Psoas muscle (tissue), 8 donors: Measurements from ENCODE around the gene UQCR10. TPM values are rescaled to one million over a fixed set of nuclear protein-coding genes. Genes with fewer than 3 reads are reported as not detected.

Source experiments
- ATAC-seq, 4 donors: fragments of 200-7000 bp; cut with Tn5 transposase; one replicate each; pipeline ENCODE4 v1.9.1; 2020; ENCODE audit warnings: moderate library complexity in 3 of 4, mild to moderate bottlenecking in 2 of 4
- DNase-seq, 2 donors: peaks; one replicate each; pipeline ENCODE4 v3.0.0-alpha.2; 2020
- H3K27ac ChIP-seq: fragments of 200-600 bp; one replicate; pipeline ENCODE4 v1.8.0; 2022
- H3K27me3 ChIP-seq, 3 donors: fragments of 200-600 bp in 1 of 3; one replicate each; pipeline versions ENCODE4 v1.6.1 to v1.8.0; 2013 to 2022; ENCODE audit warnings: low read length in 2 of 3, mild to moderate bottlenecking in 2 of 3, moderate library complexity in 1 of 3; ENCODE audit not compliant: insufficient read depth in 3 of 3
- H3K36me3 ChIP-seq, 2 donors: fragments of 200-600 bp in 1 of 2; one replicate each; pipeline versions ENCODE4 v1.6.1 to v1.8.0; 2013 to 2022; ENCODE audit warnings: low read depth in 1 of 2, mild to moderate bottlenecking in 1 of 2, moderate library complexity in 1 of 2; ENCODE audit not compliant: insufficient read depth in 1 of 2
- H3K4me1 ChIP-seq: fragments of 200-600 bp; one replicate; pipeline ENCODE4 v1.8.0; 2022
- H3K4me3 ChIP-seq: fragments of 200-600 bp; one replicate; pipeline ENCODE4 v1.8.0; 2022; ENCODE audit warnings: mild to moderate bottlenecking
- H3K9me3 ChIP-seq: fragments of 200-600 bp; one replicate; pipeline ENCODE4 v1.8.0; 2022
- CTCF ChIP-seq: fragments of 200-600 bp; IDR thresholded peaks from one replicate; pipeline ENCODE4 v1.8.0; 2022; ENCODE audit warnings: antibody characterized with exemption
- WGBS, 3 donors: extraction: QIAGEN DNeasy Blood & Tissue Kit; methylation state at CpG; one replicate each; pipeline versions ENCODE4 v1.1.6 to v1.1.7; 2013; 5-methylcytosine and 5-hydroxymethylcytosine counted together
- intact Hi-C, 2 donors: fragments of 100-400 bp; cut with DNase I; formaldehyde crosslinking; loops; one replicate each; pipeline versions ENCODE4 v1.11.0 to v1.14.2; 2022
- polyA plus RNA-seq, 3 donors: library from polyadenylated mRNA; stranded (reverse); fragments of 200-250 nt; gene quantifications; one replicate each; pipeline ENCODE4 v1.2.3, GENCODE V29; 2013
- total RNA-seq, 4 donors: library from RNA; stranded (reverse); fragmentation: NEBNext Ultra II Directional in 2 of 4; extraction: Animal tissue kit (Norgen Biotek cat#: 25700) in 2 of 4; gene quantifications; one replicate each; pipeline versions ENCODE4 v1.2.1 to v1.2.4, GENCODE V29; 2021 to 2023
- donor health status: healthy with polysubstance abuse.
- donor health status: DM: no; HTN: no; CAD: no; lungs with moderate emphysema.
- donor health status: Bipolar disorder and iron deficiency.
- donor health status: healthy.
- donor health status: DM: yes; HTN: yes; CAD: no.
- donor health status: DM: no; HTN: no; CAD: no.
- donor health status: DM: no; HTN: no; CAD: no.
- donor health status: DM: yes; HTN: yes; CAD: no.

The UQCR10 gene
- total and polyA plus RNA-seq, 7 donors = 247 to 533 (median 411) TPM

GRCh38 chr22:29819501-29819900 is 52.3 kb downstream of the UQCR10 start:
- intact Hi-C loops = no loop called here
- H3K27me3 ChIP-seq = no peaks in the 10 kb centered on the region
- peaks cover 39% of the 10 kb centered on the region for H3K4me1 ChIP-seq
- no peak overlapping the region for H3K4me3 ChIP-seq
- peaks cover 7 to 75% of the 10 kb centered on the region in 2 donors for H3K36me3 ChIP-seq
- DNase-seq (no peak), ATAC-seq (no peak)
- 71 to 97% (median 94%) methylated on average over 2 of the region's 2 CpGs for WGBS, 3 donors
- no peak for TF ChIP-seq CTCF
- H3K9me3 ChIP-seq = no peaks in the 10 kb centered on the region
- no peak overlapping the region for H3K27ac ChIP-seq

Other genes starting within 250 kb of the UQCR10 start
- gene THOC5, start 213.6 kb upstream of the UQCR10 start, total RNA-seq = 10 to 100 TPM; 42.8 to 56.0 (median 47.5) TPM
- 10 to 100 TPM; 33.8 to 52.0 (median 40.5) TPM for gene THOC5, start 213.6 kb upstream of the UQCR10 start, polyA plus RNA-seq
- gene NIPSNAP1, start 186.3 kb upstream of the UQCR10 start, total RNA-seq = 1 to 10 TPM; 2.1 to 8.3 (median 3.0) TPM
- 1 to 10 TPM; 1.2 to 2.0 (median 1.3) TPM for gene NIPSNAP1, start 186.3 kb upstream of the UQCR10 start, polyA plus RNA-seq
- gene NF2, start 163.7 kb upstream of the UQCR10 start, total RNA-seq = 10 to 100 TPM; 43.2 to 59.7 (median 46.7) TPM
- gene NF2, start 163.7 kb upstream of the UQCR10 start, polyA plus RNA-seq = 10 to 100 TPM; 12.8 to 33.7 (median 19.3) TPM
- not detected for gene CABP7, start 47.4 kb upstream of the UQCR10 start, total RNA-seq
- under 1 TPM; 0.03 to 0.07 (median 0.04) TPM for gene CABP7, start 47.4 kb upstream of the UQCR10 start, polyA plus RNA-seq
- gene ZMAT5, start 362 bp upstream of the UQCR10 start, total RNA-seq = 10 to 100 TPM; 12.1 to 32.0 (median 21.8) TPM
- 10 to 100 TPM; 27.6 to 46.1 (median 38.0) TPM for gene ZMAT5, start 362 bp upstream of the UQCR10 start, polyA plus RNA-seq
- 10 to 100 TPM; 47.1 to 58.6 (median 54.6) TPM for gene ASCC2, start 70.9 kb downstream of the UQCR10 start, total RNA-seq
- gene ASCC2, start 70.9 kb downstream of the UQCR10 start, polyA plus RNA-seq = 10 to 100 TPM; 45.7 to 46.7 (median 45.7) TPM
- 10 to 100 TPM; 31.8 to 37.9 (median 33.8) TPM for gene MTMR3, start 115.8 kb downstream of the UQCR10 start, total RNA-seq
- gene MTMR3, start 115.8 kb downstream of the UQCR10 start, polyA plus RNA-seq = 10 to 100 TPM in 2 of 3 donors, 1 to 10 TPM in 1; 7.8 to 21.3 (median 11.6) TPM